Prostate gland (tissue), 2 donors: ENCODE results near the gene AP4S1.
A peak's percentile ranks its signal among the peaks of the same experiment; 100 is the strongest.

ENCODE experiments used
- CTCF ChIP-seq, 4 experiments: fragments of 200-600 bp in 2 of 4; fragments of 450-650 bp in 2 of 4; sonication (generic) in 2 of 4; IDR thresholded peaks; 1 replicate in 3 of 4; 2 replicates in 1 of 4; pipeline ENCODE4 v1.5.1; 2016 to 2019; ENCODE audit warnings: antibody characterized with exemption in 4 of 4, mild to moderate bottlenecking in 2 of 4, moderate library complexity in 2 of 4
- POLR2AphosphoS5 ChIP-seq: sonication (generic); formaldehyde crosslinking; IDR thresholded peaks from one replicate; pipeline ENCODE4 v1.6.1; 2017; ENCODE audit warnings: antibody characterized with exemption

- peak; percentile 7 for TF ChIP-seq POLR2AphosphoS5
- TF ChIP-seq CTCF (IDR thresholded peaks at IDR 0.05) = no peak
These were observed at the start of gene AP4S1 for GRCh38 chr14:31025367-31026076.
